ENCODE measurements around the gene ITGAX.

DNA sequence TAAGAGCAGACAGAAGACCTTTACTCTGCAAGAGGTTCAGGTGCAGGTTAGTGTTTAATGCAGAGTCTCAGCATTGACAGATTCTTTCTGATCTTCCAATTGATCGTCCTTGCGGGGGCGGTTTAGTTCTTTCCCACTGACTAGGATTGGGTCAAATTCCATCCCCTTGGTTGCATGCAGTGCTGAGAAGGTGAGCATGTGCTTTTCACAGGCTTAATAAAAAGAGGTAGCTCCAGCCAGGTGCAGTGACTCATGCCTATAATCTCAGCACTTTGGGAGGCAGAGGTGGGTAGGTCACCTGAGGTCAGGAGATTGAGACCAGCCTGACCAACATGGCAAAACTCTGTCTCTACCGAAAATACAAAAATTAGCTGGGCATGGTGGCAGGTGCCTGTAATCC, 30.7 kb downstream of the ITGAX start:
- TF ChIP-seq, protein P1, sequence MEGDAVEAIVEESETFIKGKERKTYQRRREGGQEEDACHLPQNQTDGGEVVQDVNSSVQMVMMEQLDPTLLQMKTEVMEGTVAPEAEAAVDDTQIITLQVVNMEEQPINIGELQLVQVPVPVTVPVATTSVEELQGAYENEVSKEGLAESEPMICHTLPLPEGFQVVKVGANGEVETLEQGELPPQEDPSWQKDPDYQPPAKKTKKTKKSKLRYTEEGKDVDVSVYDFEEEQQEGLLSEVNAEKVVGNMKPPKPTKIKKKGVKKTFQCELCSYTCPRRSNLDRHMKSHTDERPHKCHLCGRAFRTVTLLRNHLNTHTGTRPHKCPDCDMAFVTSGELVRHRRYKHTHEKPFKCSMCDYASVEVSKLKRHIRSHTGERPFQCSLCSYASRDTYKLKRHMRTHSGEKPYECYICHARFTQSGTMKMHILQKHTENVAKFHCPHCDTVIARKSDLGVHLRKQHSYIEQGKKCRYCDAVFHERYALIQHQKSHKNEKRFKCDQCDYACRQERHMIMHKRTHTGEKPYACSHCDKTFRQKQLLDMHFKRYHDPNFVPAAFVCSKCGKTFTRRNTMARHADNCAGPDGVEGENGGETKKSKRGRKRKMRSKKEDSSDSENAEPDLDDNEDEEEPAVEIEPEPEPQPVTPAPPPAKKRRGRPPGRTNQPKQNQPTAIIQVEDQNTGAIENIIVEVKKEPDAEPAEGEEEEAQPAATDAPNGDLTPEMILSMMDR (IDR thresholded peaks at IDR 0.05 in 4 of 5, conservative IDR thresholded peaks at IDR 0.05 in 1 of 5) = no peak
- no peak for TF ChIP-seq POLR2A (IDR thresholded peaks at IDR 0.05)

Data from gastrocnemius medialis (tissue), 4 donors.